Central memory CD4-positive, alpha-beta T cell (primary cell): ENCODE measurements around the gene GRIPAP1.
"Not testable (repeated sequence)": the region's sequence is repeated elsewhere in the genome, so short reads cannot be mapped to it uniquely, and the experiment has no call there.

Experiments used
- DNase-seq: peaks from one replicate; pipeline ENCODE4 v3.0.0; 2022

The GRIPAP1 gene

GRCh38 chrX:48992341-48992740 is 9.7 kb downstream of the GRIPAP1 start:
- no peak for DNase-seq

GRCh38 chrX:48989483-48989882 is 12.6 kb downstream of the GRIPAP1 start:
- no peak for DNase-seq

- no peak for DNase-seq
These were observed 18.2 kb downstream of the GRIPAP1 start for GRCh38 chrX:48983896-48984295.

GRCh38 chrX:48983081-48983480 is 19.0 kb downstream of the GRIPAP1 start:
- no peak for DNase-seq

GRCh38 chrX:48981178-48981577 is 20.9 kb downstream of the GRIPAP1 start:
- DNase-seq: no peak

- not testable (repeated sequence) for DNase-seq
These were observed 21.7 kb downstream of the GRIPAP1 start for GRCh38 chrX:48980341-48980740.

- DNase-seq: no peak
These were observed 23.8 kb downstream of the GRIPAP1 start for GRCh38 chrX:48978226-48978625.

- no peak for DNase-seq
These were observed 26.0 kb downstream of the GRIPAP1 start for GRCh38 chrX:48976086-48976485.

- no peak for DNase-seq
These were observed 26.5 kb downstream of the GRIPAP1 start for GRCh38 chrX:48975541-48975940.

- no peak for DNase-seq
These were observed 27.0 kb downstream of the GRIPAP1 start for GRCh38 chrX:48975041-48975440.

- DNase-seq: no peak
These were observed 27.5 kb downstream of the GRIPAP1 start for GRCh38 chrX:48974574-48974973.

GRCh38 chrX:48974033-48974432 is 28.0 kb downstream of the GRIPAP1 start:
- no peak for DNase-seq

- no peak for DNase-seq
These were observed 29.6 kb downstream of the GRIPAP1 start for GRCh38 chrX:48972220-48973164.

- no peak for DNase-seq
These were observed 30.5 kb downstream of the GRIPAP1 start, which contains the start of gene KCND1 for GRCh38 chrX:48971249-48972219. Gene KCND1, minus strand, starts transcription at chrX:48971844. Its CDS starts 1,573 bp downstream, at chrX:48970271.

GRCh38 chrX:48969471-48969870 is 32.6 kb downstream of the GRIPAP1 start:
- DNase-seq: no peak

- no peak for DNase-seq
These were observed 33.7 kb downstream of the GRIPAP1 start for GRCh38 chrX:48968377-48968776.

GRCh38 chrX:48966796-48967579 is 35.1 kb downstream of the GRIPAP1 start:
- no peak for DNase-seq

- DNase-seq: no peak
These were observed 36.1 kb downstream of the GRIPAP1 start for GRCh38 chrX:48965959-48966358.

- DNase-seq: no peak
These were observed 40.4 kb downstream of the GRIPAP1 start for GRCh38 chrX:48961585-48962091.

- no peak for DNase-seq
These were observed 41.8 kb downstream of the GRIPAP1 start for GRCh38 chrX:48960291-48960690.

- DNase-seq: no peak
These were observed 43.4 kb downstream of the GRIPAP1 start for GRCh38 chrX:48958635-48959094.
